HG03175 (cell line): Measurements from ENCODE around the gene LIPC.
A peak's percentile ranks its signal among the peaks of the same experiment; 100 is the strongest.

Experiments used
- ATAC-seq: cut with Tn5 transposase; IDR thresholded peaks from one replicate; pipeline ENCODE4 v1.9.1; 2021; ENCODE audit warnings: mild to moderate bottlenecking, moderate library complexity; ENCODE audit not compliant: unreplicated experiment

The LIPC gene

GRCh38 chr15:58512522-58512921 lies 80.7 kb downstream of the LIPC start:
- no peak for ATAC-seq

- ATAC-seq = no peak
Measured at GRCh38 chr15:58513008-58513407, 81.2 kb downstream of the LIPC start.

- ATAC-seq = no peak
Measured at GRCh38 chr15:58513726-58514336, 82.0 kb downstream of the LIPC start.

DNA sequence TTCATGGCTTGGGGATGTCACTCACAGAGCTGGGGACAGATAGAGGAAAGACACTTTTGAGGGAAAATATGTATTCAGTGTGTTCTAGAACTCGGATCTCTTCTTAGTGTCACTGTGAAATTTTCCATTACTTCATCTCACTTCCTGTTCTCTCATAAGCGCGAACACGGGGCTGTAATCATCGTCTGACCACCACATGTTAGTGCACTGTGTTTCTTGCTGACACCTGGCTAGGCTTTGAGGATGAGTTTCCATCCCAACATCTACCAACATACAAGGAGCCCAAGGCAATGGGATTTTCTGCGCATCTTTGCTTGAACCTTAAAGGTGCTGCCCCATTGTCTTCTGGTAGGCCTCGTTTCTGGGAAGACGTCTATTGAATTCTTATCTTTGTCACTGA lies 84.0 kb downstream of the LIPC start:
- no peak for ATAC-seq

GRCh38 chr15:58517252-58517681 lies 85.5 kb downstream of the LIPC start:
- ATAC-seq = no peak

- ATAC-seq = peak; percentile 65
Measured at GRCh38 chr15:58517682-58518525, 86.1 kb downstream of the LIPC start.

DNA sequence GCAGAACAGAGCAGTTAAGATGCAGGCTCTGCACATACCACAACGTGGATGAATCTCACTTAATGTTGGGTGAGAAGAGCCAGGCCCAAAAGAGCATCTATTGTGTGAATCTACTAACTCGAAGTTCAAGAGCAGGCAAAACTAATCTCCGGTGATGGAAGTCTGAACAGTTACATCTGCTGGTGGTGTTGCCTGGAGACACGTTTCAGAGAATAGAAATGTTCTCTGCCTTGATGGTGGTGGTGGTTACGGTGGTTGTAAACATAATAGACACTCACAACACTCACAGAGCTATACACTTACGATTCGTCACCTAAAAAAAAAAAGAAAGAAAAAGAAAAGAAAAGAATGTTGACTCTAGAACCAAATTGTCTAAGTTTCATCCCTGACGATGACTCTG lies 86.8 kb downstream of the LIPC start:
- no peak for ATAC-seq

- ATAC-seq = no peak
Measured at GRCh38 chr15:58519516-58519915, 87.7 kb downstream of the LIPC start.

DNA sequence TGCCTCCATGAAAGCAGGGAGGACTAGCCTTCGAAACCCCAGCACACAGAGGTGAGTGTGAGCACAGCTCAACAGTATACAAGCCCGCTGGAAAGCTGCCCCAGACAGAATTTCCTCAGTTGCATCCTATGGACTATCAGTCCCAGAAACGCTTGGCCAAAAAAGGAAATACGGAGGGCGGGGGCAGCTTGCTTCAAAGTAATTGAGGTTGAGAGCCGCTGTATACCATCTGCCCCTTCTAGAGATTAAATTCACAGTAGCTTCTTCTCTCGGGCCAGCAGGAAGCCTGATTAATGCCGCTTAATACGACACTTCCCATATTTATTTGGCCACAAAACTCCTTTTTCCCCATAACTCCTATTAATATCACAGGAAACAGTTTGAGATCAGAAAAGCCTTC lies 88.7 kb downstream of the LIPC start:
- no peak for ATAC-seq

- ATAC-seq = no peak
Measured at GRCh38 chr15:58520936-58521292, 89.1 kb downstream of the LIPC start.

DNA sequence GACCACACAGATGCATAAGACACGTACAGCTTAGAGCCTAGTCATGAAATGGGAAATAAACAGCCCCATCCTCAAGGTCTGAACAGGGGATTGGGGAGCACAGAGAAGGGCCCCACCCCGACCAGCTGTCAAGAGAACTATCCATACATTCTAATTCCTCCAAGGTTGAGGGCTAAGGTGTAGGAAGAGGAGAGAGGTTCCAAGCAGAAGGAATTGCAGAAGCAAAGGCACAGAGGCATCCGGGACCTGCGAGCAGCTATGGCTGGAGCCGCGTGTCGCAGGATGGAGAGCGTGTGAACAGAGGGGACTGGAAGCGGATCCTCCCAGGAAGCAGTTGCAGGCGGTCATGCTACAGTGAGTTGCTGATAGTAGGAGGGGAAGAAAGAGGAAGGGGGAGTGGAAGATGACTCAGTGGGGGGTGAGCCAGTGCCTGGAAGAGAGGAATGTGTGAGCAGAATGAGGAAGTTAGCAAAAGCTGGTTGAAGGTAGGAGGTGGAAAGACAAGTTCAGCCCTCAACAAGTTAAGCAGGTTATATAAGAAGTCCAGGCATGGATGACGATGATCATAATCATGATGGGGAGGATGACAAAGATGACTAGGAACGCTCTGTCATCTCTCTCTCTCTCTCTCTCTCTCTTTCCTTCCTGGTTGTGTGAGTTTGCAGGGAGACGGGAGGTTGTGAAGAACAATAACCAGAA lies 89.7 kb downstream of the LIPC start:
- ATAC-seq = no peak

- ATAC-seq = no peak
Measured at GRCh38 chr15:58522391-58522790, 90.6 kb downstream of the LIPC start.

- ATAC-seq = no peak
Measured at GRCh38 chr15:58522865-58523264, 91.1 kb downstream of the LIPC start.

- ATAC-seq = no peak
Measured at GRCh38 chr15:58523634-58524033, 91.8 kb downstream of the LIPC start.

GRCh38 chr15:58524247-58524646 lies 92.5 kb downstream of the LIPC start:
- ATAC-seq = no peak

- ATAC-seq = no peak
Measured at GRCh38 chr15:58525991-58526421, 94.2 kb downstream of the LIPC start.

DNA sequence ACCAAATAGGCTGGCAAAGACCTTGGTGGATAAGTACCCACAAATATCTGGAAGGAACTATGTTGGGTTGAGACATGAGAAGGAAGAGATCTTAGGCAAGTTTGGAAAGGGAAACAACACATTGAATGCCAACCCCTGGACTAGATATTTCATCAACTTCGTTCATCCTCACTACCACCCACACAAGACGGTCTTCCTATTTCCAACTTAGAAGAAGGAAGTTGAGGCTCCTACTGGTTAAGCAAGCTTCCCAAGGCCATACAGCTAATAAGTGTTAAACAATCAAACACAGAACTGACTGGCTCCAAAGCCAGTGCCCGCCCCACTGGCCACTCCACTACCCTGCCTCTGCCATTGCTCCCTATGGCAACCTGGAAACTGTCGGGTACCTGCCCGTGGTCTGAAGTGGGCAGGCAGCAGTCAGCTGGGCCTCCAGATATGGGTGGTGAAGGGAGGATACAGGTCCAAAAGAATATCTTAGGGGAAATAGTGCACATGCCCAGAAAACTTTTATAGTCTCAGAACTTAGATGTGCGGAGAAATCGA lies 94.9 kb downstream of the LIPC start:
- ATAC-seq = no peak

- ATAC-seq = no peak
Measured at GRCh38 chr15:58527573-58528187, 95.9 kb downstream of the LIPC start.

- no peak for ATAC-seq
Measured at GRCh38 chr15:58528188-58528870, 96.5 kb downstream of the LIPC start.

- ATAC-seq = no peak
Measured at GRCh38 chr15:58529041-58529440, 97.2 kb downstream of the LIPC start.
